Fibroblast of pulmonary artery (primary cell): Measurements from ENCODE around the gene CAMSAP1.

Source experiments
- DNase-seq: peaks from one replicate; pipeline ENCODE4 v3.0.0-alpha.2; 2010; ENCODE audit warnings: low read depth
- H3K4me3 ChIP-seq: replicated peaks from 2 replicates; pipeline ENCODE4 v1.5.1; 2011; ENCODE audit warnings: low read depth, mild to moderate bottlenecking, control low read depth, low read length, moderate library complexity
- CTCF ChIP-seq: IDR thresholded peaks from 2 replicates; pipeline ENCODE4 v1.5.1; 2011; ENCODE audit warnings: mild to moderate bottlenecking, control low read depth, low read length, inconsistent platforms; ENCODE audit errors: missing control alignments

CAMSAP1 gene

GRCh38 chr9:135798263-135798585, 109.1 kb downstream of the CAMSAP1 start:
- no peak for DNase-seq
- no peak overlapping the region for H3K4me3 ChIP-seq
- no peak for TF ChIP-seq CTCF

- TF ChIP-seq CTCF, result peak; percentile 73
- DNase-seq, result peak; percentile 56
- H3K4me3 ChIP-seq, result no peak overlapping the region
These were observed 109.7 kb downstream of the CAMSAP1 start for GRCh38 chr9:135797507-135798262.

- no peak overlapping the region for H3K4me3 ChIP-seq
- TF ChIP-seq CTCF, result no peak
- DNase-seq, result no peak
These were observed 110.4 kb downstream of the CAMSAP1 start for GRCh38 chr9:135796784-135797485.

- TF ChIP-seq CTCF, result no peak
- no peak overlapping the region for H3K4me3 ChIP-seq
- DNase-seq, result no peak
These were observed 112.0 kb downstream of the CAMSAP1 start for GRCh38 chr9:135795391-135795790.

GRCh38 chr9:135794361-135794885, 112.9 kb downstream of the CAMSAP1 start:
- no peak overlapping the region for H3K4me3 ChIP-seq
- TF ChIP-seq CTCF, result no peak
- no peak for DNase-seq

GRCh38 chr9:135794057-135794335, 113.3 kb downstream of the CAMSAP1 start:
- DNase-seq, result no peak
- no peak for TF ChIP-seq CTCF
- no peak overlapping the region for H3K4me3 ChIP-seq
